ENCODE results near the gene OR2K2.
"Not testable (repeated sequence)": the region's sequence is repeated elsewhere in the genome, so short reads cannot be mapped to it uniquely, and the experiment has no call there.

Gene OR2K2

DNA sequence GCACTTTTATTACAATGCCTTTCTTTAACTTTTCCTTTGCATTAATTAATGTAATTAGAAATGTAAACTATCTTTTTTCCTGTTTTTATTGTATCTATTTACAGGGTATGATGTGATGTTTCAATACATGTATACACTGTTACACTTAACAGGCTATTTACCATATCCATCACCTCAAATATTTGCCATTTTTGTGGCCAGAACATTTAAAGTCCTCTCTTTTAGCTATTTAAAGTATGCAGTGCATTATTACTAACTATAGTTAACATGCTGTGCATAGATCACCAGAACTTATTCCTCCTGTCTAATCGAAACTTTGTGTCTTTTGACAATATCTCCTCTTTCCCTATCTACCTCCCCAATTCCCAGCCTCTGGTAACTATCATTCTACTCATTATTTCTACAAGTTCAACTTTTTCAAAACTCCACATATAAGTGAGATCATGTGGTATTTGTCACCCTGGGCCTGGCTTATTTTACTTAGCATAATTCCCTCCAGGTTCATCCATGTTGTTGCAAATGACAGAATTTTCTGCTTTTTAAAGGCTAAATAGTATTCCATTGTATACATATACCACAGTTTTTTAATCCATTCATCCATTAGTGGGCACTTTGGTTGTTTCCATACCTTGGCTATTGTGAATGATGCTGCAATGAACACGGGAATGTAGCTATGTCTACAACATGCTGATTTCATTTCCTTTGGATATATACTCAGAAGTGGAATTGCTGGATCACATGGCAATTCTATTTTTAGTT, 32.8 kb downstream of the OR2K2 start:
- no peak for DNase-seq

DNA sequence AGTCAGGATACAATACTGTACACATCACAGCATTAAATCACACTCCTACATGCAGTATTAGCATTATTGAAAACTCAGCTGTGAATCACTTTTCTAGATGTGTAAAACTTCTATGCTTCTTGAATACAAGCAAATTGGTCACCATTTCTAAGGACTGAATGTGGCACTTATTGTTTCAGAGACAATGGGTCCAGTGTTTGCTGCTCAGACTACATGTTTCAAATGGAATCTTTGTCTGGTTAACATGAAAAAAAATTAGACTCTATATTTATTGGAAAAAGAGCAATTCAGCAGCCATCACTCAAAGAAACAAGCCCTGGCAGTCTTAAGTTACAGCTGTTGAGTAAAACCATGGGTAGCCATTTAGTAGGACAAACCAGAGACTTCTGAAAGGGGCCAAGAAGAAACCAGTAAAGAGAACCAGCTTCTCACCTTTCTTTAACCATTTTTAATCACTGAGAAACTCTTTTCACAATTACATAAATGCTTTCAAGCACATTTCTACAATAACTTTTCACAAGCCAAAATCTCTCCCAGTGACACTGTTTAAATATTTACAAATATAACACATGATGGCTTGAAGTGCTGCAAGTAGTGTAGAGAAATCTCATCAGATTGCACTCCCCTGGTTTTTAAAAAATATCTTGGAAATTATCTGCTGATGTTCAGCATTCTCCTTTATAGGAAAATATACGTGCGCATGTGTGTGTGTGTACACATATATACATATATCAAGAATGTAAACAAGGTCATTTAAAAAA, 35.2 kb downstream of the OR2K2 start:
- no peak for DNase-seq

DNA sequence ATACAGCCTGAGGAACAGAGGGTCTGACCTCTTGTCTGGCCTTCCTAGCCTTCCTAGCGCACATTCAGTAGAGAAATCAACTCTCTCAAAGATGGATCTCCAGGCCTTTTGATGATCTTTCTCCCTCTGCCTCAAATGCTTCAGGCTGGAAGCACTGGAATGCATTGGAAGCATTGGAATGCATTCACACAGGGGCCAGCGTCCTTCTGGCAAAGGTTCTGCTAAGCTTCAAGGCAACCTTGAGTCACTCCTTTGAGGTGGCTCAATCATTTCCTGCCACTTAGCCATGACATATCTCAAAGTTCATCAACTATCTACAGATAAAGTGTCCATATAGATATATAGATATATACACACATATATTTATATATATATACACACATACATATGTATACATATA, 42.9 kb downstream of the OR2K2 start:
- DNase-seq = peak; percentile 17

DNA sequence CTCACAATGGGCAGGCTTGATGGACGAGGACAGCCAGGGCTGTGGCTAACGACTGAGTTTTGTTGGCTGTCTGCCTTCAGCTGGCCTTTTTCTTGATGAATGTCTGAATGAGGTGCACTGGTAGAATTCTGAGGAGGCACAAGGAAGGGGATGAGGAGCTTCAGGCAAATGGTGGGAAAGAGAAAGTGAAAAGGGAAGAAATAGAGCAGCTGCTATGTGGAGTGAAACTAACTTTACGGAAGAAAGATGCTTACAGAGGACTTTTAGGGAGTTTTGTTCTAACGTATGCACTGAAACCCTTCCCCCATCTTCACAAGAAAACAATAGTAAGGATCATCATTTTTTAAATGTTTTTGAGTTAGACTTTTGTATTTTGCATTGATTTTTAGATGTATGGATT, 45.3 kb downstream of the OR2K2 start:
- no peak for DNase-seq

DNA sequence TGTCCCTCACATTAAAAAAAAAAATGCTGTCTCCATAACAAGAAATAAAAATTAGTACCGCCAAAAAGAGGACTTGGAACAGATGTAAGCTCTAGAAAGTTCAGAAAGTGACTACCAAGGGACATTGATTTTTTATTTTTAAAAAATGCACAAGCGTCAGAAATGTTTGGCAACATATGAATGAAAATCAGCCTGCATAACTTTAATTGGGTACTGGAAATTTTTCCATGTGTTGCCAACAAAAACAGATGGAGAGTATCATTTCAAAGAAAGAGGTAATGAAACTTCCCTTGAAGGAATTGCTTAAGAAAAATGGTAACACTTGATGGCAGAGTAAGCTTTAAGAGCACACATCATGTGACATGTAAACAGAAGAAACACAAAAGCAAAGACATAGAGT, 47.2 kb downstream of the OR2K2 start:
- no peak for DNase-seq

DNA sequence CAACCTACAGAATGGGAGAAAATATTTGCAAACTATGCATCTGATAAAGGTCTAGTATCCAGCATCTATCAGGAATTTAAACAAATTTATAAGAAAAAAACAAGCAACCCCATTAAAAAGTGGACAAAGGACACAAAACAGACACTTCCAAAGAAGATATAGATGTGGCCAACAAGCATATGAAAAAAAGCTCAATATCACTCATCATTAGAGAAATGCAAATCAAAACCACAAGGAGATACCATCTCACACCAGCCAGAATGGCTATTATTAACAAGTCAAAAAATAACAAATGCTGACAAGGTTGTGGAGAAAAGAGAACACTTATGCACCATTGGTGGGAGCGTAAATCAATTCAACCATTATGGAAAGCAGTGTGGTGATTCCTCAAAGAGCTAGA, 49.2 kb downstream of the OR2K2 start:
- not testable (repeated sequence) for DNase-seq

All from hematopoietic multipotent progenitor cell treated with erythropoietin and hydrocortisone succinate and interleukin-3 and kit ligand, for 4 days (in vitro differentiated cells).